ENCODE data around the gene PIN4.
"Not testable (repeated sequence)": the region's sequence is repeated elsewhere in the genome, so short reads cannot be mapped to it uniquely, and the experiment has no call there.

Gene PIN4

DNA sequence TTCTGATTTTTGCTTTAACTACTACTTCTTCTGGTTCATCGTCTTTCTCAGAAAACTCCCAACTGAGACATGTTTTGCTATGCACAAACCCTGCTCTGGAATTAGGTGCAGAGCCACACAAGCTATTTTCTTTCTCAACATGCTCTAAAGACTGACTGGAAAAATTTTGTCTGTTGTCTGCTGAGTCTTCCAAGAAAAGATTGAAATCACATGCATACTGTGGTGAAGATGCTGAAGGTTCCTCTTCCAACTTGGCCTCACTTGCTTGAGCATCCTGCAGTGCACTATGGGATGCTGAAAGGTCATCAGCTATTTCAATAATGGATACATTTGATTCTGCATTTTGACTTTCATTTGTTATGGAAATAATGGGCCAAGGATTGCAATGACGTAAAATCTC, 24.1 kb downstream of the PIN4 start:
- H3K36me3 ChIP-seq (ENCODE audit: control insufficient read depth, insufficient read depth, low read length) = peaks cover 4% of the 10 kb centered on the region
- no peaks in the 10 kb centered on the region for H3K9me3 ChIP-seq (ENCODE audit: control insufficient read depth, insufficient read depth, low read length)
- no peaks in the 10 kb centered on the region for H3K27me3 ChIP-seq (ENCODE audit: control insufficient read depth, insufficient read depth, low read length)
- H3K9ac ChIP-seq (ENCODE audit: low read depth, low read length) = no peak overlapping the region
- H3K4me3 ChIP-seq (ENCODE audit: low read depth, low read length) = no peak overlapping the region
- H3K4me1 ChIP-seq (ENCODE audit: control insufficient read depth, insufficient read depth, low read length) = peaks cover 9% of the 10 kb centered on the region

GRCh38 chrX:72207366-72207765, 25.8 kb downstream of the PIN4 start:
- Histone ChIP-seq H3K4me3 (ENCODE audit: low read depth, low read length) (no peak overlapping the region), H3K4me1 (ENCODE audit: control insufficient read depth, insufficient read depth, low read length) (peaks cover 5% of the 10 kb centered on the region), H3K36me3 (ENCODE audit: control insufficient read depth, insufficient read depth, low read length) (peaks cover 4% of the 10 kb centered on the region), H3K9me3 (ENCODE audit: control insufficient read depth, insufficient read depth, low read length) (no peaks in the 10 kb centered on the region), H3K9ac (ENCODE audit: low read depth, low read length) (no peak overlapping the region), H3K27me3 (ENCODE audit: control insufficient read depth, insufficient read depth, low read length) (no peaks in the 10 kb centered on the region)

DNA sequence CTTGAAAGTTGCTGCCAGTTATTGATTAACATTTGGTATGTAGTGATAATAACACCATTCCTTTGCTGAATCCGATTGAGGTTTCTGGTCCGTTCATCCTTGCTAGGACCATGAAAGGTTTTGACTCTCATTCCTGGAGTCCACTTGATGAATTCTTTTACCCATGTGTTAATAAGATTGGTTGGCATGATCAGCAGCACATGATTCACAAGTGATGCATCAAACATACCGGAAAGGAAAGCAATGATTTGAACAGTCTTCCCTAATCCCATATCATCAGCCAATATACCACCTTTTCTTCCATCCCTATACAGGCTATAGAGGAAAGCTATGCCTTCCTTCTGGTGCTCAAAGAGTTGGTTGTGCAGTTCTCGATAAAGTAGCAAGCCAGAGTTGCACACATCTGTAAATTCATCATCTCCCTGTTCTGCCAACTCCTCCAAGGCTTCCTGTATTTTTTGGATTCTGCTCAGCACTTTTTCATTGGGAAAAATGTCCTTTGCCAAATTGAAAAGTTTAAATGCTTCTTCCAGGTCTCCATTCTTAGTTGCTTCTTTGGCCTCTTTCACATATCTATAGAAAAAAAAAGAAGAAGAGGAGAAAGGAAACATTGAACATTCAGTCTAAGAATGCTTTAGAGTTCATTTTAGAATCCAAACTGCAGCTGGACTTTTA, 26.7 kb downstream of the PIN4 start:
- Histone ChIP-seq H3K9ac (ENCODE audit: low read depth, low read length) (no peak overlapping the region), H3K9me3 (ENCODE audit: control insufficient read depth, insufficient read depth, low read length) (no peaks in the 10 kb centered on the region), H3K4me3 (ENCODE audit: low read depth, low read length) (no peak overlapping the region), H3K4me1 (ENCODE audit: control insufficient read depth, insufficient read depth, low read length) (peaks cover 4% of the 10 kb centered on the region), H3K27me3 (ENCODE audit: control insufficient read depth, insufficient read depth, low read length) (no peaks in the 10 kb centered on the region), H3K36me3 (ENCODE audit: control insufficient read depth, insufficient read depth, low read length) (peaks cover 4% of the 10 kb centered on the region)

- Histone ChIP-seq H3K27me3 (ENCODE audit: control insufficient read depth, insufficient read depth, low read length) (no peaks in the 10 kb centered on the region), H3K4me3 (ENCODE audit: low read depth, low read length) (no peak overlapping the region), H3K9me3 (ENCODE audit: control insufficient read depth, insufficient read depth, low read length) (no peaks in the 10 kb centered on the region), H3K36me3 (ENCODE audit: control insufficient read depth, insufficient read depth, low read length) (no peaks in the 10 kb centered on the region), H3K4me1 (ENCODE audit: control insufficient read depth, insufficient read depth, low read length) (no peaks in the 10 kb centered on the region), H3K9ac (ENCODE audit: low read depth, low read length) (no peak overlapping the region)
These were observed 35.4 kb downstream of the PIN4 start for GRCh38 chrX:72216973-72217372.

GRCh38 chrX:72220375-72220774, 38.8 kb downstream of the PIN4 start:
- not testable (repeated sequence) for H3K9ac ChIP-seq (ENCODE audit: low read depth, low read length); H3K4me1 ChIP-seq (ENCODE audit: control insufficient read depth, insufficient read depth, low read length); H3K36me3 ChIP-seq (ENCODE audit: control insufficient read depth, insufficient read depth, low read length); H3K4me3 ChIP-seq (ENCODE audit: low read depth, low read length); H3K27me3 ChIP-seq (ENCODE audit: control insufficient read depth, insufficient read depth, low read length); H3K9me3 ChIP-seq (ENCODE audit: control insufficient read depth, insufficient read depth, low read length)

- Histone ChIP-seq H3K27me3 (ENCODE audit: control insufficient read depth, insufficient read depth, low read length) (no peaks in the 10 kb centered on the region), H3K9ac (ENCODE audit: low read depth, low read length) (no peak overlapping the region), H3K9me3 (ENCODE audit: control insufficient read depth, insufficient read depth, low read length) (peaks cover 8% of the 10 kb centered on the region), H3K4me1 (ENCODE audit: control insufficient read depth, insufficient read depth, low read length) (no peaks in the 10 kb centered on the region), H3K4me3 (ENCODE audit: low read depth, low read length) (no peak overlapping the region), H3K36me3 (ENCODE audit: control insufficient read depth, insufficient read depth, low read length) (no peaks in the 10 kb centered on the region)
These were observed 48.7 kb downstream of the PIN4 start for GRCh38 chrX:72230290-72230689.

DNA sequence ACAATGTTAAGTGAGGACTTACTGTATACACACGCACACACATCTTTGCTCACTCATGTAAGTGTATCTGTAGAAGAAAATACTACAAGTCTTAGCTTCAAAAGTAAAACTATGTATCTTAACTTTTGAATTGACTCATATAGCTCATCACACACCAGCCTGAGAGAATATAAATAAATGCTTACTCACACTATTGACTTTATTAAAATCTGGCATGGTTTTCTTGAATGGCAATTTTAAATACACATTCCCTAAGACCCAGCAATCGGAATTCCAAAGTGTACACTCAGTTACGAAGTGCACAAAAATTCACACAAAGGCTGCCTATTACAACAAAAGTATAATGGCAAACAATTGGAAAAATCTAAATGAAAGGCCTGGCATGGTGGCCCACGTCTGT, 55.3 kb downstream of the PIN4 start:
- H3K36me3 ChIP-seq (ENCODE audit: control insufficient read depth, insufficient read depth, low read length) = no peaks in the 10 kb centered on the region
- H3K9me3 ChIP-seq (ENCODE audit: control insufficient read depth, insufficient read depth, low read length) = peaks cover under 1% of the 10 kb centered on the region
- H3K9ac ChIP-seq (ENCODE audit: low read depth, low read length) = no peak overlapping the region
- H3K27me3 ChIP-seq (ENCODE audit: control insufficient read depth, insufficient read depth, low read length) = no peaks in the 10 kb centered on the region
- no peaks in the 10 kb centered on the region for H3K4me1 ChIP-seq (ENCODE audit: control insufficient read depth, insufficient read depth, low read length)
- H3K4me3 ChIP-seq (ENCODE audit: low read depth, low read length) = no peak overlapping the region

- no peaks in the 10 kb centered on the region for H3K4me1 ChIP-seq (ENCODE audit: control insufficient read depth, insufficient read depth, low read length)
- peak overlapping the region; percentile 82 for H3K4me3 ChIP-seq (ENCODE audit: low read depth, low read length)
- H3K9me3 ChIP-seq (ENCODE audit: control insufficient read depth, insufficient read depth, low read length) = no peaks in the 10 kb centered on the region
- no peaks in the 10 kb centered on the region for H3K36me3 ChIP-seq (ENCODE audit: control insufficient read depth, insufficient read depth, low read length)
- H3K27me3 ChIP-seq (ENCODE audit: control insufficient read depth, insufficient read depth, low read length) = no peaks in the 10 kb centered on the region
- peak overlapping the region; percentile 83 for H3K9ac ChIP-seq (ENCODE audit: low read depth, low read length)
These were observed 56.6 kb downstream of the PIN4 start for GRCh38 chrX:72238183-72238582.

DNA sequence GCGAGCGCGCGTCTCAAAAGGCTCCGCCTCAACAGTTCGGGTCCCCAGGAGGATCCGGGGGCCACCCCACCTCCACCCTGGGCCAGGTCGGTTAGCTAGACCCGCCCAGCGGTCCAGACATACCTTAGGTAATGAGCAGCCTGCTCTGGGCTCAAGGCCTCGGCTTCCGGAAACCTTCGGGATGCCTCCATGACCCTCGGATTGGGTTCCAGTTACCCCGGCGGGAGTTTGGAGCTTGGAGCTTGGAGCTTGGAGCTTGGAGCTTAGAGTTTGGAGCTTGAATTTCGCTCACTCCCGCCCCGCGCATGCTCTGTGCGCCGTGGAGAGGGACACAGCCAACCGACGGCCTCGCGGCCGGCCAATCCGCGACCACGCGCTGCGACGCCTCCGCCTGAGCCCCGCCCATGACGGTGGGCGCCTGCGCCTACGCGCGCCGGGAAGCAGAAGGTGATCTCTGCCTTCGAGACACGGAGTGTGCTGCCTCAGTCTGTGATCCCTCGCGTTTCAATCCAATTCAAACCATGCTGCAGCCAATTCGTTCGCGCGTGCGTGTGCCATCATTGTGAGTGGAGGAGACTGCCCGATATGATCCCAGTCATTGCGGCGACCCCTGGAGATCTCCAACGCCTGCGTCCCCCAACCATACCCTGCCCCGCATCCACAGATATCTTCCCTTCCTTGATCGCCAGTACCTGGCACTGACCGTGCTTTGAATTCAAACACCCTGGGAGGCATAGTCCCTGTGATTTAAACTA, 57.3 kb downstream of the PIN4 start, which contains the start of gene ERCC6L:
Gene ERCC6L (minus strand): TSS at position 307 of the 755 bp plus-strand sequence. CDS start 116 bp downstream, at position 191.
- H3K4me3 ChIP-seq (ENCODE audit: low read depth, low read length) = peak within 1 kb of the TSS; percentile 82
- no peaks in the 10 kb centered on the region for H3K9me3 ChIP-seq (ENCODE audit: control insufficient read depth, insufficient read depth, low read length)
- H3K36me3 ChIP-seq (ENCODE audit: control insufficient read depth, insufficient read depth, low read length) = no peaks in the 10 kb centered on the region
- H3K4me1 ChIP-seq (ENCODE audit: control insufficient read depth, insufficient read depth, low read length) = no peaks in the 10 kb centered on the region
- peak within 1 kb of the TSS; percentile 83 for H3K9ac ChIP-seq (ENCODE audit: low read depth, low read length)
- H3K27me3 ChIP-seq (ENCODE audit: control insufficient read depth, insufficient read depth, low read length) = no peaks in the 10 kb centered on the region

DNA sequence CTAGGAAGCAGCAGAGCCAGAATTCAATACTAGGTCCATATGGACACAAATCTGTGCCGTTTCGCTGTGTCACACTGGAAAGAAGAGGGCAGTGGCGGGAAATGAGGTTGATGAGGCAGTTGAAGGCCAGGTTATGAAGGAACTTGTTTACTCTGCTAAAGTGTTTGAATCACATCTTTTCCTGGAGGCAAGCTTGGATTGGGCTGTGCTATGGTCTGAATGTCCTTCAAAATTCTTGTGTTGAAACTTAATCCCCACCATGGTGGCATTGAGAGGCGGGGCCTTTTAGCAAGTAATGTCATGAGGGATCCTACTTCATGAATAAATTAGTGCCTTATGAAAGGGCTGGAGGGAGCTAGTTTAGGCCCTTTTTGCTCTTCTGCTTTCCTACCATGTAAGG, 59.4 kb downstream of the PIN4 start:
- Histone ChIP-seq H3K4me1 (ENCODE audit: control insufficient read depth, insufficient read depth, low read length) (no peaks in the 10 kb centered on the region), H3K9ac (ENCODE audit: low read depth, low read length) (no peak overlapping the region), H3K9me3 (ENCODE audit: control insufficient read depth, insufficient read depth, low read length) (no peaks in the 10 kb centered on the region), H3K4me3 (ENCODE audit: low read depth, low read length) (no peak overlapping the region), H3K27me3 (ENCODE audit: control insufficient read depth, insufficient read depth, low read length) (no peaks in the 10 kb centered on the region), H3K36me3 (ENCODE audit: control insufficient read depth, insufficient read depth, low read length) (no peaks in the 10 kb centered on the region)

DNA sequence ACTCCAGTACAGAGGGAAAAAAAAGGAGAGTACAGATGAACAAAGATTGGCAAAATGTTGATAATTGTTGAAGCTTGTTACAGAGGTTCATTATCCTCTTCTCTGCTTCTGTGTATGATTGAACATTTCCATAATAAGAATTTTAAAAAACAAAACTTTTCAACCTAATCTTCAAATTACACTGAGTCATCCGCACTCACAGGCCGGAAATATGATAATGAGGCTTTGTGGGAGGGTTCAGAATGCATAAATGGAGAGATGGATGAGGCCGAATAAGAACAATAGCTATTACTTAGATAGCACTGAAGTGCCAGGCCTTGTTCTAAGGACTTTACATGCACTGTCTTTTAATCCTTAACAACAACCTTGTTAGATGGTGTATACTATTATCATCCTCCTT, 61.9 kb downstream of the PIN4 start:
- Histone ChIP-seq H3K9me3 (ENCODE audit: control insufficient read depth, insufficient read depth, low read length) (no peaks in the 10 kb centered on the region), H3K4me3 (ENCODE audit: low read depth, low read length) (no peak overlapping the region), H3K4me1 (ENCODE audit: control insufficient read depth, insufficient read depth, low read length) (no peaks in the 10 kb centered on the region), H3K27me3 (ENCODE audit: control insufficient read depth, insufficient read depth, low read length) (no peaks in the 10 kb centered on the region), H3K9ac (ENCODE audit: low read depth, low read length) (no peak overlapping the region), H3K36me3 (ENCODE audit: control insufficient read depth, insufficient read depth, low read length) (no peaks in the 10 kb centered on the region)

DNA sequence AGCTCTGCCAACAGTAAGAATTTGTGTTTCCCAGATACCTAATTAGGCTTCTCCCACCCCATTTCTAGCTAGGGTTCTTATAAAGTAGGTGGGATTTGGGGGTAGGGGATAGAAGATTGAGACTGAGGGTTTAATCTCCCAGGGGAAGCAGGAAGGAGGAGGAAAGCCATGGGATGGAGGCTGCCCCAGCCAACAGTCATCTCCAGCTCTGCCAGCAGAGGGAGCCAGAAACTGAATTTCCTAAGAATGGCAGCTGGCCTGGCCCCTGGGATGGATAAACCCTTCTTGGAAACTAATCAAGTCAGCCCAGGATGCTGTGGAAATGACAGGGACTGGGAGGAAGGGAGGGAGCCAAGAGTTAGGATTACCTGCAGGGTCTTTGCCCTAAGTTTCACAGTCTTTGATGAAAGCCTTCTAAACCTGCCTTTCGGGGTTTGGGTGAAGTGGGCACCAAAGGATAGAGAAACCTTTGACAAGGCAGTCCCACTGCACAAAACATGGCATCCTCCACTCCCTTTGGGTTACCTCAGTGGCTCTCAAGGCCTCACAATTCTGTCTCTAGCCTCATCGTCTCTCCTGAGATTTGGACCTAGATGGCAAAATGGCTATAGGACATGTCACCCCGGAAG, 64.0 kb downstream of the PIN4 start:
- H3K9ac ChIP-seq (ENCODE audit: low read depth, low read length) = no peak overlapping the region
- no peak overlapping the region for H3K4me3 ChIP-seq (ENCODE audit: low read depth, low read length)
- H3K36me3 ChIP-seq (ENCODE audit: control insufficient read depth, insufficient read depth, low read length) = no peaks in the 10 kb centered on the region
- no peaks in the 10 kb centered on the region for H3K9me3 ChIP-seq (ENCODE audit: control insufficient read depth, insufficient read depth, low read length)
- no peaks in the 10 kb centered on the region for H3K4me1 ChIP-seq (ENCODE audit: control insufficient read depth, insufficient read depth, low read length)
- no peaks in the 10 kb centered on the region for H3K27me3 ChIP-seq (ENCODE audit: control insufficient read depth, insufficient read depth, low read length)
